ENCODE measurements around the gene COL4A1.

Gene COL4A1

GRCh38 chr13:110150384-110151101, 156.4 kb downstream of the COL4A1 start:
- DNase-seq: no peak

GRCh38 chr13:110149036-110149435, 157.9 kb downstream of the COL4A1 start:
- DNase-seq: no peak

- DNase-seq: no peak
These were observed 166.9 kb downstream of the COL4A1 start for GRCh38 chr13:110140099-110140498.

- no peak for DNase-seq
These were observed 168.3 kb downstream of the COL4A1 start for GRCh38 chr13:110138700-110139036.

GRCh38 chr13:110138010-110138699, 168.8 kb downstream of the COL4A1 start:
- peak; percentile 72 for DNase-seq

- no peak for DNase-seq
These were observed 169.3 kb downstream of the COL4A1 start for GRCh38 chr13:110137680-110138009.

GRCh38 chr13:110136660-110137585, 170.0 kb downstream of the COL4A1 start:
- no peak for DNase-seq

GRCh38 chr13:110135977-110136597, 170.9 kb downstream of the COL4A1 start:
- no peak for DNase-seq

GRCh38 chr13:110134801-110135200, 172.2 kb downstream of the COL4A1 start:
- no peak for DNase-seq

- no peak for DNase-seq
These were observed 173.3 kb downstream of the COL4A1 start for GRCh38 chr13:110133425-110134235.

GRCh38 chr13:110132225-110132982, 174.6 kb downstream of the COL4A1 start:
- no peak for DNase-seq

- DNase-seq: no peak
These were observed 175.5 kb downstream of the COL4A1 start for GRCh38 chr13:110131424-110131823.

GRCh38 chr13:110130431-110130830, 176.5 kb downstream of the COL4A1 start:
- no peak for DNase-seq

- DNase-seq: no peak
These were observed 177.3 kb downstream of the COL4A1 start for GRCh38 chr13:110129539-110130186.

GRCh38 chr13:110129076-110129475, 177.9 kb downstream of the COL4A1 start:
- DNase-seq: no peak

GRCh38 chr13:110128546-110128945, 178.4 kb downstream of the COL4A1 start:
- no peak for DNase-seq

GRCh38 chr13:110127986-110128511, 178.9 kb downstream of the COL4A1 start:
- no peak for DNase-seq

- DNase-seq: no peak
These were observed 180.5 kb downstream of the COL4A1 start for GRCh38 chr13:110126391-110126961.

GRCh38 chr13:110125613-110126272, 181.2 kb downstream of the COL4A1 start:
- no peak for DNase-seq

- DNase-seq: no peak
These were observed 181.8 kb downstream of the COL4A1 start for GRCh38 chr13:110125157-110125556.

All from activated naive CD4-positive, alpha-beta T cell treated with anti-CD3 and anti-CD28 coated beads, Interleukin-2, amount 50 U/mL, for 16 hours (primary cell).